K562 (cell line): Measurements from ENCODE around the gene JPT2. TPM values are rescaled to one million over a fixed set of nuclear protein-coding genes. Genes with fewer than 3 reads are reported as not detected.

Experiments used
- ATAC-seq: fragments of 200-7000 bp; cut with Tn5 transposase; 3 replicates; pipeline ENCODE4 v1.9.1; 2020; ENCODE audit warnings: moderate library complexity
- BruUV-seq: library from RNA; stranded (reverse); fragments of 400-500 nt; replicated peaks from 2 replicates; lab custom pipeline; 2021; lab: Mats Ljungman, UMichigan
- CTCF ChIA-PET: fragments of 300-600 bp; formaldehyde crosslinking; extraction: SDS; loops from one replicate; lab custom pipeline; 2021; ENCODE audit warnings: low intra/inter-chr PET ratio; lab: Yijun Ruan, JAX
- POLR2A ChIA-PET: fragments of 300-600, 350-650 bp; sonication (Branson Sonifier 250); formaldehyde crosslinking; extraction: SDS; loops from one replicate; lab custom pipeline; 2021; ENCODE audit warnings: antibody characterized with exemption, inconsistent platforms; lab: Yijun Ruan, JAX
- DNase-seq, 4 experiments: peaks; one replicate each; pipeline versions ENCODE4 v3.0.0 to v3.0.0-alpha.2; 2011 to 2018; ENCODE audit warnings: low spot score in 3 of 4, mixed read lengths in 3 of 4; ENCODE audit errors: extremely low read depth in 1 of 4
- FAIRE-seq: peaks from 2 replicates; lab custom pipeline; 2011; peaks lifted over from hg19 to GRCh38; lab: Jason Lieb, UNC
- H2AFZ ChIP-seq: 2 replicates; pipeline ENCODE4 v1.6.0; 2011; ENCODE audit warnings: low read depth, low read length, control low read depth, inconsistent platforms
- H3K27ac ChIP-seq: fragments of 200-600 bp; 3 replicates; pipeline ENCODE4 v1.8.0; 2011; ENCODE audit warnings: low read depth, mild to moderate bottlenecking, control low read depth, inconsistent platforms, low read length, moderate library complexity, mixed read lengths; ENCODE audit errors: extremely low read depth
- H3K27me3 ChIP-seq, 2 experiments: fragments of 300-600 bp in 1 of 2; 2 replicates in 1 of 2; 3 replicates in 1 of 2; pipeline versions ENCODE4 v1.6.0 to v1.8.0; 2011; ENCODE audit warnings: inconsistent platforms in 2 of 2, low read length in 2 of 2, mild to moderate bottlenecking in 1 of 2, mixed read lengths in 1 of 2, moderate library complexity in 1 of 2; ENCODE audit not compliant: control insufficient read depth in 2 of 2, insufficient read depth in 2 of 2
- H3K36me3 ChIP-seq: fragments of 300-600 bp; 3 replicates; pipeline ENCODE4 v1.8.0; 2011; ENCODE audit warnings: mild to moderate bottlenecking, low read length, inconsistent platforms; ENCODE audit not compliant: control insufficient read depth, insufficient read depth
- H3K4me1 ChIP-seq, 2 experiments: fragments of 200-600 bp in 1 of 2; replicated peaks in 1 of 2; 2 replicates in 1 of 2; 3 replicates in 1 of 2; pipeline versions ENCODE4 v1.5.1 to v1.8.0; 2011; ENCODE audit warnings: inconsistent platforms in 2 of 2, low read length in 2 of 2, mild to moderate bottlenecking in 1 of 2, mixed read lengths in 1 of 2, moderate library complexity in 1 of 2; ENCODE audit not compliant: control insufficient read depth in 2 of 2, insufficient read depth in 2 of 2
- H3K4me2 ChIP-seq: 2 replicates; pipeline ENCODE4 v1.6.1; 2011; ENCODE audit warnings: low read length, control low read depth, inconsistent platforms, mixed read lengths; ENCODE audit not compliant: insufficient read depth
- H3K4me3 ChIP-seq: fragments of 200-600 bp; sonication (generic), shearing (Covaris generic); 2 replicates; pipeline ENCODE4 v1.5.1; 2016; ENCODE audit warnings: control low read depth, inconsistent platforms
- H3K79me2 ChIP-seq: fragments of 200-600 bp; 3 replicates; pipeline ENCODE4 v1.8.0; 2011; ENCODE audit warnings: low read length, inconsistent platforms; ENCODE audit not compliant: control insufficient read depth, insufficient read depth
- H3K9ac ChIP-seq, 2 experiments: 2 replicates each; pipeline versions ENCODE4 v1.6.0 to v1.6.1; 2011; ENCODE audit warnings: low read depth in 2 of 2, low read length in 2 of 2, control low read depth in 1 of 2, inconsistent platforms in 1 of 2, mild to moderate bottlenecking in 1 of 2, mixed read lengths in 1 of 2; ENCODE audit not compliant: insufficient read depth in 1 of 2
- H3K9me1 ChIP-seq: one replicate; pipeline ENCODE4 v1.6.0; 2011; ENCODE audit warnings: inconsistent platforms, mild to moderate bottlenecking, low read length, moderate library complexity; ENCODE audit not compliant: control insufficient read depth, insufficient read depth
- H3K9me3 ChIP-seq: replicated peaks from 2 replicates; pipeline ENCODE4 v1.5.1; 2011; ENCODE audit warnings: low read depth, low read length, inconsistent platforms; ENCODE audit not compliant: control insufficient read depth, insufficient read depth
- H4K20me1 ChIP-seq: replicated peaks from 2 replicates; pipeline ENCODE4 v1.6.1; 2011; ENCODE audit warnings: low read length, inconsistent platforms, mixed read lengths; ENCODE audit not compliant: control insufficient read depth, insufficient read depth
- CAMTA2 ChIP-seq: fragments of 250-450 bp; sonication (Bioruptor Pico); conservative IDR thresholded peaks from 2 replicates; pipeline ENCODE4 v1.5.1; 2022
- CBX5 ChIP-seq: IDR thresholded peaks from 2 replicates; pipeline ENCODE4 v1.6.1; 2014; ENCODE audit warnings: low read depth, borderline replicate concordance
- DNMT1 ChIP-seq: fragments of 450-650 bp; IDR thresholded peaks from 2 replicates; pipeline ENCODE4 v1.6.1; 2016; ENCODE audit warnings: antibody characterized with exemption, mild to moderate bottlenecking
- HDAC2 ChIP-seq: fragments of 450-650 bp; IDR thresholded peaks from 2 replicates; pipeline ENCODE4 v1.6.1; 2016; ENCODE audit warnings: mild to moderate bottlenecking
- NR2C1 ChIP-seq, 2 experiments: fragments of 450-650 bp; IDR thresholded peaks; 2 replicates each; pipeline ENCODE4 v1.6.1; 2017; ENCODE audit warnings: mild to moderate bottlenecking in 2 of 2, antibody characterized with exemption in 1 of 2, inconsistent platforms in 1 of 2, missing compliant biosample characterization in 1 of 2, missing genetic modification characterization in 1 of 2
- POLR2A ChIP-seq: fragments of 450-650 bp; conservative IDR thresholded peaks from 2 replicates; pipeline ENCODE4 v1.6.1; 2016
- ZNF609 ChIP-seq: sonication (generic); formaldehyde crosslinking; IDR thresholded peaks from 2 replicates; pipeline ENCODE4 v1.8.1; 2023; ENCODE audit warnings: missing genetic modification reagents, mild to moderate bottlenecking, borderline replicate concordance
- WGBS: fragments of 100-300 bp; shearing (Covaris generic); methylation state at CpG from one replicate; pipeline ENCODE4 v1.1.6; 2016; ENCODE audit warnings: low coverage, mixed read lengths; ENCODE audit not compliant: insufficient coverage; ENCODE audit errors: missing lambda C conversion rate; 5-methylcytosine and 5-hydroxymethylcytosine counted together
- in situ Hi-C: fragments of 300-500 bp; cut with MboI; formaldehyde crosslinking; loops from 4 replicates; pipeline ENCODE4 v1.15.0; 2018; ENCODE audit warnings: inconsistent platforms, mixed read lengths
- intact Hi-C: fragments of 100-400 bp; cut with micrococcal nuclease; formaldehyde crosslinking; loops from 2 replicates; pipeline ENCODE4 v1.14.2; 2022
- polyA plus RNA-seq, 8 experiments: library from polyadenylated mRNA; depleted of rRNA in 4 of 8; stranded (reverse) in 5 of 8; unstranded in 3 of 8; fragments of >200 nt; fragmentation: Nextera tagmentation in 2 of 8; fragmentation: Illumina TruSeq in 1 of 8; extraction: Ambion mirVana in 2 of 8; extraction: Trizol in 1 of 8; gene quantifications; 2 replicates each; pipeline versions ENCODE4 v1.2.1 to v1.2.3, GENCODE V29; 2011 to 2014; ENCODE audit warnings: inconsistent platforms in 1 of 8, missing spikeins in 1 of 8
- total RNA-seq, 7 experiments: library from RNA; depleted of rRNA in 6 of 7; stranded (reverse); fragments of >200 nt in 6 of 7; fragmentation: Illumina TruSeq in 2 of 7; extraction: Trizol in 2 of 7; gene quantifications; 2 replicates each; pipeline versions ENCODE4 v1.2.1 to v1.2.3, GENCODE V29; 2011 to 2021; ENCODE audit warnings: low replicate concordance in 1 of 7

The JPT2 gene
- total and polyA plus RNA-seq, 9 of the 15 experiments (the other 6 are each of a cell fraction or from before 2014, with no cell fraction given), result 25.5 to 133 (median 106) TPM

DNA sequence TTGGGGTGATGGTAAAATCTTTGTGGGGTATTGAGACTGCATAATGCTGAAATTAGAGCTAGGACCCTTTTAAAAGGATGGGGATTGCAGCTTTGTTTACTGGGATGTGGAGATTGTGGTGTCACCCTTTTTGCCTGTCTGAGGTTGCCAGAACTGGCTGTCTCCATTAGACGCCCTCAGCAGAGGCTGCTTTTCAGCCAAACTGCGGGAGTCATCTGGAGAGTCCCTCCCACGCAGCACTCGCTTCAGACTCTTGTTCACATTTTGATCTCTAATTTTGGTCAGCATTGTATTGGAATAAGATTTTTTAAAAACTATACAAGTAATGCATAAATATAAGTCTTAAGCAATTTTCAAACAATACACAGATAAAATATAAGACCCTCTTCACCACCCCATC, 27.9 kb upstream of the JPT2 start:
- no peak overlapping the region for H3K4me3 ChIP-seq
- H3K9ac ChIP-seq, result no peak overlapping the region
- H3K4me1 ChIP-seq, result peaks cover 16 to 18% of the 10 kb centered on the region in 2 experiments
- no peak overlapping the region for H3K4me2 ChIP-seq
- no peaks in the 10 kb centered on the region for H3K9me1 ChIP-seq
- no peak for TF ChIP-seq HDAC2
- 100% methylated on average over 3 of the region's 4 CpGs for WGBS
- no TSS peak for BruUV-seq
- ChIA-PET CTCF (no interaction called here), POLR2A (interaction anchor here (0.5 kb wide), 1 partner anchor 749 kb away, joined by 3 read pairs; no protein-coding TSS in a partner anchor)
- H3K79me2 ChIP-seq, result peaks cover 17% of the 10 kb centered on the region; the same call in 2 of the 3 replicates
- ATAC-seq, result no peak
- no peak overlapping the region for H3K27ac ChIP-seq
- DNase-seq, result no peak
- in situ Hi-C loops, result no loop called here
- H4K20me1 ChIP-seq, result no peaks in the 10 kb centered on the region; the same call in 1 of the 2 replicates
- intact Hi-C loops, result no loop called here
- H3K9me3 ChIP-seq, result peaks cover 4% of the 10 kb centered on the region; the same call in 1 of the 2 replicates
- no peaks in the 10 kb centered on the region for H3K27me3 ChIP-seq
- peaks cover 78% of the 10 kb centered on the region for H3K36me3 ChIP-seq
- no peak overlapping the region for H2AFZ ChIP-seq
- no peak for FAIRE-seq

DNA sequence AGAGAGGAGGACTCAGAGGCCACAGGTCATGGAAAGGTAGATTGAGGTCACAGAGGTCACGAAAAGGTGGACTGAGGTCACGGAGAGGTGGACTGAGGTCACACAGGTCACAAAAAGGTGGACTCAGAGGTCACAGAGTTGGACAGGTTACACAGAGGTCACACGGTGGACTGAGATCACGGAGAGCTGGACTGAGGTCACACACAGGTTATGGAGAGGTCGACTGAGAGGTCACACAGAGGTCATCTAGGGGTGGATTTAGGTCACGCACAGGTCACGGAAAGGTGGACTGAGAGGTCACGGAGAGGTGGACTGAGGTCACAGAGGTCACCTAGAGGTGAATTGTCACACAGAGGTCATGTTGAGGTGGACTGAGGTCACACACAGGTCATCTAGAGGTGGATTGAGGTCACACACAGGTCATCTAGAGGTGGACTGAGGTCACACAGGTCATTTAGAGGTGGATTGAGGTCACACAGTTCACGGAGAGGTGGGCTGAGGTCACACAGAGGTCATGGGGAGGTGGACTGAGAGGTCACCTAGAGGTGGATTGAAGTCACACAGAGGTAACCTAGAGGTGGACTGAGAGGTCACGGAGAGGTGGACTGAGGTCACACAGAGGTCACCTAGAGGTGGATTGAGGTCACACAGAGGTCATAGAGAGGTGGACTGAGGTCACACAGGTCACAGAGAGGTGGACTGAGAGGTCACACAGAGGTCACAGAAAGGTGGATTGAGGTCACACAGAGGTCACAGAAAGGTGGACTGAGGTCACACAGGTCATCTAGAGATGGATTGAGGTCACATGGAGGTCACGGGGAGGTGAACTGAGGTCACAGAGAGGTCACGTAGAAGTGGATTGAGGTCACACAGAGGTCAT, 26.7 kb upstream of the JPT2 start:
- in situ Hi-C loops (no loop called here), intact Hi-C loops (no loop called here)
- H3K9me3 ChIP-seq, result peaks cover 4% of the 10 kb centered on the region; the same call in 1 of the 2 replicates
- H3K27me3 ChIP-seq, result no peaks in the 10 kb centered on the region
- no peak overlapping the region for H3K4me3 ChIP-seq
- no peak overlapping the region for H3K9ac ChIP-seq
- POLR2A ChIA-PET, result no interaction called here
- FAIRE-seq (peak; percentile 76), DNase-seq (no peak), ATAC-seq (no peak)
- no peak overlapping the region for H3K27ac ChIP-seq
- H2AFZ ChIP-seq, result no peak overlapping the region
- H3K4me2 ChIP-seq, result no peak overlapping the region
- no peaks in the 10 kb centered on the region for H3K9me1 ChIP-seq
- H4K20me1 ChIP-seq, result no peaks in the 10 kb centered on the region; the same call in 1 of the 2 replicates
- WGBS, result 88% methylated on average over 12 of the region's 12 CpGs
- peaks cover 6 to 15% of the 10 kb centered on the region in 2 experiments; a peak in 3 of 5 replicates for H3K4me1 ChIP-seq
- CTCF ChIA-PET, result no interaction called here
- peaks cover 78% of the 10 kb centered on the region for H3K36me3 ChIP-seq
- peaks cover 11% of the 10 kb centered on the region; the same call in 2 of the 3 replicates for H3K79me2 ChIP-seq
- BruUV-seq, result TSS peak; percentile 12
- peak; percentile 58; the same call in 1 of the 2 replicates for TF ChIP-seq ZNF609 (CRISPR knock-in tag)
- TF ChIP-seq CAMTA2 (CRISPR knock-in tag), result no peak
- TF ChIP-seq NR2C1 (IDR thresholded peaks at IDR 0.05), result peak; percentile 95
- peak; percentile 93 for TF ChIP-seq NR2C1 (tag; IDR thresholded peaks at IDR 0.05)
- 0 out of 2 replicates have a peak, but pooled peaks have one; percentile 28 for TF ChIP-seq POLR2A
- peak; percentile 54; the same call in 1 of the 2 replicates for TF ChIP-seq CBX5
- peak; percentile 79; the same call in 1 of the 2 replicates for TF ChIP-seq DNMT1
